ENCODE data around the gene TRMT44. TPM values are rescaled to one million over a fixed set of nuclear protein-coding genes. Genes with fewer than 3 reads are reported as not detected.
"Not testable (repeated sequence)": the region's sequence is repeated elsewhere in the genome, so short reads cannot be mapped to it uniquely, and the experiment has no call there.

The TRMT44 gene
- total RNA-seq, 1 donor from 2014 or later: 24.5 TPM

DNA sequence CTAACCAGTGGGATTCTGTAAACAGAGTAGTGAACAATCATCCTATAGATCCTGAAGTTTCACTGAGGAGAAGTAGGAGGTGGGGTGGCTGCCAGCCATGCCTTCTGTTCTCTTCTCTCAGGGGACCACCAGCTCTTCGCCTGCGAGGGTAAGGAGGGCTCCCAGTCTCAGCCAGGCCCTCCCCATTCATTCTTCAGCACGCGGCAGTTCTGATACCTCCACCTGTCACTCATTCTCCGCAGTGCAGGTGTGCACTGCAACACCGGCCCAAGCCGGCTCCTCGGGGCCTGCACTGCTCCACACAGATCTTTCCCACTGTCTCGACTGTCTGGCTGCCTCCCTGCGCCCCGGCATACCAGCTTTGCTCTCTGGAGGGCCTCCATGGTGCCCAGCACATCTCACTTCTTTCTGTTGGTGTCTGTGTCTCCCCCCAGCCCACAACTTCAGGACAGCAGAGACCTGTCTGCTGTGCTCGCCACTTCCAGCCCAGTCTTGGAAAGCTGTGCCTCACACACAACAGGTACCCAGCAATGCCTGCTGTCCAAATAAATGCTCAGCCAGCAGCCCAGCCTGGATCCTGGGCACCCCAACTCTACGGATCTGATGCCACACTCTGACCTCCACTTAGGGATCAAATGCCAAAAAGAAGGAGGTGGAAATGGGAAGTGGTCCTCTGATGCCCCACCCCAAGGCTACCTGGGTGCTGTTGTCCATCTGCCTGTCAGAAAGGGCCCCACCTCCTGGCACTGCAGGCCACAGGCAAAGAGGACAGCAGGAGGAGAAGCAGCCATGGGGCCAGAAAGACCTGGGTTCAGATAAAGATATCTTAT, 29.0 kb upstream of the TRMT44 start:
- H3K4me1 Mint-ChIP-seq (ENCODE audit: unreplicated experiment): peaks cover 11% of the 10 kb centered on the region
- peaks cover 36% of the 10 kb centered on the region for H3K36me3 Mint-ChIP-seq (ENCODE audit: unreplicated experiment)

DNA sequence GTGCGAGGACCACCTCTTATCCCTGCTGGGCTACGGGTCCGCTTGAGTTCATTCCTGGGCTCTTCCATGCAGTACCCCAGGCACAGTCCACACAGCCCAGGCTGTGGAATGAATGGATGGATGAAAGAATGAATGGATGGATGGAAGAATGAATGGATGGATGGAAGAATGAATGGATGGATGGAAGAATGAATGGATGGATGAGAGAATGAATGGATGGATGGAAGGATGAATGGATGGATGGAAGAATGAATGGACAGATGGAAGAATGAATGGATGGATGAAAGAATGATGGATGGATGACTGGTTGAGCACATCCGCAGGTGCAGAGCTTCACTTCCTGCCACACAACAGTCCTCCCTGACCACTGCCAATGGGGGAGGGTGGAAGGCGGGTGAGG, 28.3 kb upstream of the TRMT44 start:
- Mint-ChIP-seq H3K27ac (ENCODE audit: unreplicated experiment) (no peak overlapping the region), H3K27me3 (ENCODE audit: unreplicated experiment) (no peaks in the 10 kb centered on the region), H3K36me3 (ENCODE audit: unreplicated experiment) (peaks cover 35% of the 10 kb centered on the region), H3K4me3 (ENCODE audit: unreplicated experiment) (no peak overlapping the region), H3K9me3 (ENCODE audit: unreplicated experiment) (no peaks in the 10 kb centered on the region), H3K4me1 (ENCODE audit: unreplicated experiment) (peaks cover 11% of the 10 kb centered on the region)
- TF ChIP-seq, protein P1, sequence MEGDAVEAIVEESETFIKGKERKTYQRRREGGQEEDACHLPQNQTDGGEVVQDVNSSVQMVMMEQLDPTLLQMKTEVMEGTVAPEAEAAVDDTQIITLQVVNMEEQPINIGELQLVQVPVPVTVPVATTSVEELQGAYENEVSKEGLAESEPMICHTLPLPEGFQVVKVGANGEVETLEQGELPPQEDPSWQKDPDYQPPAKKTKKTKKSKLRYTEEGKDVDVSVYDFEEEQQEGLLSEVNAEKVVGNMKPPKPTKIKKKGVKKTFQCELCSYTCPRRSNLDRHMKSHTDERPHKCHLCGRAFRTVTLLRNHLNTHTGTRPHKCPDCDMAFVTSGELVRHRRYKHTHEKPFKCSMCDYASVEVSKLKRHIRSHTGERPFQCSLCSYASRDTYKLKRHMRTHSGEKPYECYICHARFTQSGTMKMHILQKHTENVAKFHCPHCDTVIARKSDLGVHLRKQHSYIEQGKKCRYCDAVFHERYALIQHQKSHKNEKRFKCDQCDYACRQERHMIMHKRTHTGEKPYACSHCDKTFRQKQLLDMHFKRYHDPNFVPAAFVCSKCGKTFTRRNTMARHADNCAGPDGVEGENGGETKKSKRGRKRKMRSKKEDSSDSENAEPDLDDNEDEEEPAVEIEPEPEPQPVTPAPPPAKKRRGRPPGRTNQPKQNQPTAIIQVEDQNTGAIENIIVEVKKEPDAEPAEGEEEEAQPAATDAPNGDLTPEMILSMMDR (IDR thresholded peaks at IDR 0.05): no peak
- no peak for DNase-seq (ENCODE audit: extremely low spot score, unreplicated experiment)

More for the DNA sequence above, 29.0 kb upstream of the TRMT44 start:
- Mint-ChIP-seq H3K27me3 (ENCODE audit: unreplicated experiment) (no peaks in the 10 kb centered on the region), H3K4me3 (ENCODE audit: unreplicated experiment) (no peak overlapping the region), H3K27ac (ENCODE audit: unreplicated experiment) (no peak overlapping the region), H3K9me3 (ENCODE audit: unreplicated experiment) (no peaks in the 10 kb centered on the region)
- TF ChIP-seq, protein P1 (IDR thresholded peaks at IDR 0.05): no peak
- no peak for DNase-seq (ENCODE audit: extremely low spot score, unreplicated experiment)

DNA sequence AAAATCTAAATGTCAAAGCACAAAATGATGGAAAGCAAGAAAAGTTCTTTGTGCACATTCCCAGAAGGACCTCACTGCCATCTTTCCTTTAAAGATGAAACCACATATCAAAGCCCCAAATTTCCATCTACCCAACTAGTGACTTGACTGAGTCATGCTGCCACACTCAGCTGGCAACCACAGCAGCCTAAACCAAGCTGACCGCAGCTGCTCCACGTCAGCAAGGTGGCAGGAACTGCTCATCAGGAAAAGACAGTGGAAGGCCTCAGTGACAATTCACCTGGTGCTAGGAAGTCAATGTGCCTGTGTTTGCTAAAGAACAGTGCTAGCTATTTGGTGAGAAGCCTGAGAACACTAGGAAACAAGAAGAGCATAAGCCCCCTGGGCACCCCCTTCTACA, 26.2 kb upstream of the TRMT44 start:
- no peaks in the 10 kb centered on the region for H3K27me3 Mint-ChIP-seq (ENCODE audit: unreplicated experiment)
- no peak overlapping the region for H3K4me3 Mint-ChIP-seq (ENCODE audit: unreplicated experiment)
- H3K9me3 Mint-ChIP-seq (ENCODE audit: unreplicated experiment): no peaks in the 10 kb centered on the region
- DNase-seq (ENCODE audit: extremely low spot score, unreplicated experiment): no peak
- H3K4me1 Mint-ChIP-seq (ENCODE audit: unreplicated experiment): peaks cover 6% of the 10 kb centered on the region
- no peak overlapping the region for H3K27ac Mint-ChIP-seq (ENCODE audit: unreplicated experiment)
- H3K36me3 Mint-ChIP-seq (ENCODE audit: unreplicated experiment): peaks cover 24% of the 10 kb centered on the region
- TF ChIP-seq, protein P1 (IDR thresholded peaks at IDR 0.05): no peak

- Mint-ChIP-seq H3K27ac (ENCODE audit: unreplicated experiment) (no peak overlapping the region), H3K9me3 (ENCODE audit: unreplicated experiment) (no peaks in the 10 kb centered on the region), H3K27me3 (ENCODE audit: unreplicated experiment) (no peaks in the 10 kb centered on the region), H3K4me3 (ENCODE audit: unreplicated experiment) (no peak overlapping the region), H3K36me3 (ENCODE audit: unreplicated experiment) (peaks cover 28% of the 10 kb centered on the region), H3K4me1 (ENCODE audit: unreplicated experiment) (no peaks in the 10 kb centered on the region)
- TF ChIP-seq, protein P1 (IDR thresholded peaks at IDR 0.05): no peak
- no peak for DNase-seq (ENCODE audit: extremely low spot score, unreplicated experiment)
These were observed 23.4 kb upstream of the TRMT44 start for GRCh38 chr4:8417071-8417614.

DNA sequence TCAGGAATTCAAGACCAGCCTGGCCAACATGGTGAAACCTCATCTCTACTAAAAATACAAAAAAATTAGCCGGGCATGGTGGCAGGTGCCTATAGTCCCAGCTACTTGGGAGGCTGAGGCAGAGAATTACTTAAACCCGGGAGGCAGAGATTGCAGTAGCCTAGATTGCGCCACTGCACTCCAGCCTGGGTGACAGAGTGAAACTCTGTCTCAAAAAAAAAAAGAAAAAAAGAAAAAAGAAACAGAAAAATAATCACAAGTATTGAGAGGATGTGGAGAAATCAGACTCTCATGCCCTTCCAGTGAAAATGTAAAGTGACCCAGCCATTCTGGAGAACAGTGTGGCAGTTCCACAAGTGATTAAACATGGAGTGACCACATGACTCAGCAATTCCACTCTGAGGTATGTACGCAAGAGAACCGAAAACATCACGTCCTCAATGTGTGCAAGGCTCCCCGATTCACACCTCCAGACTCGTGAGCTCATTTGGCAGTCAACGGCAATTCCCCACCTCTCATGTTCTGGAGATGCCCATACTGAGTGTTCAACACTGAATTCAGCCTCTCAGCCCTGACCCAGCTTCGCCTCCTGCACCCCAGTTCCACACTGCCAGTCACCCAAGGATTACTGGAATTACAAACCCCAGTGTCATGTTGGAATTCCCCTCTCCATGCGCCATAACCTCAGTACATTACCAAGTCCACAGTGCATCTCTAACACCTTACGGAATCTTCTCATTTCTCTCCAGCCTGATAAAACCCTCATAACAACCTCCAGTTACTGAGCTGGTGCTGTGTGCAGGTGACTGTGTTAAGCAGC, 21.1 kb upstream of the TRMT44 start:
- no peak for DNase-seq (ENCODE audit: extremely low spot score, unreplicated experiment)
- Mint-ChIP-seq H3K9me3 (ENCODE audit: unreplicated experiment) (no peaks in the 10 kb centered on the region), H3K27me3 (ENCODE audit: unreplicated experiment) (no peaks in the 10 kb centered on the region), H3K4me1 (ENCODE audit: unreplicated experiment) (no peaks in the 10 kb centered on the region), H3K4me3 (ENCODE audit: unreplicated experiment) (no peak overlapping the region), H3K36me3 (ENCODE audit: unreplicated experiment) (peaks cover 22% of the 10 kb centered on the region), H3K27ac (ENCODE audit: unreplicated experiment) (no peak overlapping the region)
- TF ChIP-seq, protein P1 (IDR thresholded peaks at IDR 0.05): no peak

DNA sequence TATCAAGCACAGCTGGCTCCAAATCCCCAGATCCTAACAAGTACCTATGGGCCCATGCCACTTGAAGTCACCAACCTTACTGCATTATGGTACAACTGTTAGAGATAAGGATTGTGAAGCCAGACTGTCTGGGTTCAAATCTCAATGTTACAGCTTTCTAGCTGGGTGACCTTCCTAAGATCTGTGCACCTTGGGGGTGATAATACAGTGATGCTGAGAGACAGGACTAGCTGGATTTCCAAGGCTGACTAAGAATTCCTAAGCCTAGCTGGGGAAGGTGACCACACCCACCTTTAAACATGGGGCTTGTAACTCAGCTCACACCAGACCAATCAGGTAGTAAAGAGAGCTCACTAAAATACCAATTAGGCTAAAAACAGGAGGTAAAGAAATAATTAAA, 20.4 kb upstream of the TRMT44 start:
- not testable (repeated sequence) for H3K27me3 Mint-ChIP-seq (ENCODE audit: unreplicated experiment); H3K4me1 Mint-ChIP-seq (ENCODE audit: unreplicated experiment); H3K27ac Mint-ChIP-seq (ENCODE audit: unreplicated experiment); H3K9me3 Mint-ChIP-seq (ENCODE audit: unreplicated experiment); H3K4me3 Mint-ChIP-seq (ENCODE audit: unreplicated experiment); DNase-seq (ENCODE audit: extremely low spot score, unreplicated experiment)
- H3K36me3 Mint-ChIP-seq (ENCODE audit: unreplicated experiment): peaks cover 16% of the 10 kb centered on the region

Data from osteocyte (in vitro differentiated cells).